ENCODE results near the gene CYP2A13. TPM values are rescaled to one million over a fixed set of nuclear protein-coding genes. Genes with fewer than 3 reads are reported as not detected.

Gene CYP2A13
- total and polyA plus RNA-seq, 10 of the 15 experiments (the other 5 are each of a cell fraction or from before 2014, with no cell fraction given) = not detected

DNA sequence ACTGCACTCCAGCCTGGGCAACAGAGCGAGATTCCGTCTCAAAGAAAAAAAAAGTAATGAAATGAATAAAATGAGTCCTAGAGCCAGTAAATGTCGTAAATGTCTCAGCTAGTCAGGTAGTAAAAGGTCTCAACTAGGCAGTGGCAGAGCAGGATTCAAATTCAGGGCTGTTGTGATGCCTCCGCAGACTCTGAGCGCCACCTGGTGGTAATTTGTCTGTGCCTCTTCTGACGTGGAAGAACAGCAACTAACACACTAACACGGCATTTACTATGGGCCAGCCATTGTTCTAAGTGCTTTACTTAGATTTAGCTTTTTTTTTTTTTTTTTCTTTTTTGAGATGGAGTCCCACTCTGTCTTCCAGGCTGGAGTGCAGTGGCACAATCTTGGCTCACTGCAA, 56.2 kb downstream of the CYP2A13 start (continued):
- TF ChIP-seq ETV6 (conservative IDR thresholded peaks at IDR 0.05 in 1 of 2, IDR thresholded peaks at IDR 0.05 in 1 of 2; ENCODE audit: borderline replicate concordance in 1 of 2, low read depth in 1 of 2) (no peak), MTA2 (IDR thresholded peaks at IDR 0.05; ENCODE audit: low read depth) (no peak), CREB1 (IDR thresholded peaks at IDR 0.05; ENCODE audit: low read depth) (no peak), ZZZ3 (IDR thresholded peaks at IDR 0.05; ENCODE audit: control insufficient read depth, insufficient read length, low read depth) (no peak), RAD21 (IDR thresholded peaks at IDR 0.05; ENCODE audit: insufficient read depth, low read depth, low read length) (peak; percentile 69), CREM (IDR thresholded peaks at IDR 0.05; ENCODE audit: low read depth) (no peak)
- TF ChIP-seq, protein P1, sequence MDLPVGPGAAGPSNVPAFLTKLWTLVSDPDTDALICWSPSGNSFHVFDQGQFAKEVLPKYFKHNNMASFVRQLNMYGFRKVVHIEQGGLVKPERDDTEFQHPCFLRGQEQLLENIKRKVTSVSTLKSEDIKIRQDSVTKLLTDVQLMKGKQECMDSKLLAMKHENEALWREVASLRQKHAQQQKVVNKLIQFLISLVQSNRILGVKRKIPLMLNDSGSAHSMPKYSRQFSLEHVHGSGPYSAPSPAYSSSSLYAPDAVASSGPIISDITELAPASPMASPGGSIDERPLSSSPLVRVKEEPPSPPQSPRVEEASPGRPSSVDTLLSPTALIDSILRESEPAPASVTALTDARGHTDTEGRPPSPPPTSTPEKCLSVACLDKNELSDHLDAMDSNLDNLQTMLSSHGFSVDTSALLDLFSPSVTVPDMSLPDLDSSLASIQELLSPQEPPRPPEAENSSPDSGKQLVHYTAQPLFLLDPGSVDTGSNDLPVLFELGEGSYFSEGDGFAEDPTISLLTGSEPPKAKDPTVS (IDR thresholded peaks at IDR 0.05; ENCODE audit: low read depth, low read length) = no peak
- TF ChIP-seq, protein P2, sequence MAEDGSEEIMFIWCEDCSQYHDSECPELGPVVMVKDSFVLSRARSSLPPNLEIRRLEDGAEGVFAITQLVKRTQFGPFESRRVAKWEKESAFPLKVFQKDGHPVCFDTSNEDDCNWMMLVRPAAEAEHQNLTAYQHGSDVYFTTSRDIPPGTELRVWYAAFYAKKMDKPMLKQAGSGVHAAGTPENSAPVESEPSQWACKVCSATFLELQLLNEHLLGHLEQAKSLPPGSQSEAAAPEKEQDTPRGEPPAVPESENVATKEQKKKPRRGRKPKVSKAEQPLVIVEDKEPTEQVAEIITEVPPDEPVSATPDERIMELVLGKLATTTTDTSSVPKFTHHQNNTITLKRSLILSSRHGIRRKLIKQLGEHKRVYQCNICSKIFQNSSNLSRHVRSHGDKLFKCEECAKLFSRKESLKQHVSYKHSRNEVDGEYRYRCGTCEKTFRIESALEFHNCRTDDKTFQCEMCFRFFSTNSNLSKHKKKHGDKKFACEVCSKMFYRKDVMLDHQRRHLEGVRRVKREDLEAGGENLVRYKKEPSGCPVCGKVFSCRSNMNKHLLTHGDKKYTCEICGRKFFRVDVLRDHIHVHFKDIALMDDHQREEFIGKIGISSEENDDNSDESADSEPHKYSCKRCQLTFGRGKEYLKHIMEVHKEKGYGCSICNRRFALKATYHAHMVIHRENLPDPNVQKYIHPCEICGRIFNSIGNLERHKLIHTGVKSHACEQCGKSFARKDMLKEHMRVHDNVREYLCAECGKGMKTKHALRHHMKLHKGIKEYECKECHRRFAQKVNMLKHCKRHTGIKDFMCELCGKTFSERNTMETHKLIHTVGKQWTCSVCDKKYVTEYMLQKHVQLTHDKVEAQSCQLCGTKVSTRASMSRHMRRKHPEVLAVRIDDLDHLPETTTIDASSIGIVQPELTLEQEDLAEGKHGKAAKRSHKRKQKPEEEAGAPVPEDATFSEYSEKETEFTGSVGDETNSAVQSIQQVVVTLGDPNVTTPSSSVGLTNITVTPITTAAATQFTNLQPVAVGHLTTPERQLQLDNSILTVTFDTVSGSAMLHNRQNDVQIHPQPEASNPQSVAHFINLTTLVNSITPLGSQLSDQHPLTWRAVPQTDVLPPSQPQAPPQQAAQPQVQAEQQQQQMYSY (CRISPR knock-in tag; IDR thresholded peaks at IDR 0.05) = no peak
- TF ChIP-seq, protein P3, sequence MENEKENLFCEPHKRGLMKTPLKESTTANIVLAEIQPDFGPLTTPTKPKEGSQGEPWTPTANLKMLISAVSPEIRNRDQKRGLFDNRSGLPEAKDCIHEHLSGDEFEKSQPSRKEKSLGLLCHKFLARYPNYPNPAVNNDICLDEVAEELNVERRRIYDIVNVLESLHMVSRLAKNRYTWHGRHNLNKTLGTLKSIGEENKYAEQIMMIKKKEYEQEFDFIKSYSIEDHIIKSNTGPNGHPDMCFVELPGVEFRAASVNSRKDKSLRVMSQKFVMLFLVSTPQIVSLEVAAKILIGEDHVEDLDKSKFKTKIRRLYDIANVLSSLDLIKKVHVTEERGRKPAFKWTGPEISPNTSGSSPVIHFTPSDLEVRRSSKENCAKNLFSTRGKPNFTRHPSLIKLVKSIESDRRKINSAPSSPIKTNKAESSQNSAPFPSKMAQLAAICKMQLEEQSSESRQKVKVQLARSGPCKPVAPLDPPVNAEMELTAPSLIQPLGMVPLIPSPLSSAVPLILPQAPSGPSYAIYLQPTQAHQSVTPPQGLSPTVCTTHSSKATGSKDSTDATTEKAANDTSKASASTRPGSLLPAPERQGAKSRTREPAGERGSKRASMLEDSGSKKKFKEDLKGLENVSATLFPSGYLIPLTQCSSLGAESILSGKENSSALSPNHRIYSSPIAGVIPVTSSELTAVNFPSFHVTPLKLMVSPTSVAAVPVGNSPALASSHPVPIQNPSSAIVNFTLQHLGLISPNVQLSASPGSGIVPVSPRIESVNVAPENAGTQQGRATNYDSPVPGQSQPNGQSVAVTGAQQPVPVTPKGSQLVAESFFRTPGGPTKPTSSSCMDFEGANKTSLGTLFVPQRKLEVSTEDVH (IDR thresholded peaks at IDR 0.05; ENCODE audit: low read depth, partially characterized antibody) = no peak

Other genes starting within 250 kb of the CYP2A13 start
Only the 7 nearest of the 8 such genes appear.
- not detected in 2 replicates for gene CYP2A7, start 206.2 kb upstream of the CYP2A13 start, total RNA-seq (2014; rRNA removed)
- not detected in 2 replicates for gene CYP2A7, start 206.2 kb upstream of the CYP2A13 start, total RNA-seq (2014; rRNA removed; fragmentation: Illumina TruSeq; extraction: Trizol)
- gene CYP2A7, start 206.2 kb upstream of the CYP2A13 start, total RNA-seq (2021) = not detected in 2 replicates
- gene CYP2A7, start 206.2 kb upstream of the CYP2A13 start, polyA plus RNA-seq (2011; rRNA removed) = not detected in 2 replicates
- gene CYP2A7, start 206.2 kb upstream of the CYP2A13 start, polyA plus RNA-seq (2014; fragmentation: Illumina TruSeq; extraction: Trizol) = not detected in 2 replicates
- gene CYP2A7, start 206.2 kb upstream of the CYP2A13 start, polyA plus RNA-seq (2014; fragmentation: Nextera tagmentation; extraction: Ambion mirVana) = not detected
- not detected in 2 replicates for gene CYP2A7, start 206.2 kb upstream of the CYP2A13 start, polyA plus RNA-seq (2014; rRNA removed)
- gene CYP2A7, start 206.2 kb upstream of the CYP2A13 start, polyA plus RNA-seq (2016; fragmentation: Nextera tagmentation; extraction: Ambion mirVana) = not detected
- gene CYP2B6, start 97.2 kb upstream of the CYP2A13 start, total RNA-seq (2014; rRNA removed) = not detected in 2 replicates
- gene CYP2B6, start 97.2 kb upstream of the CYP2A13 start, total RNA-seq (2014; rRNA removed; fragmentation: Illumina TruSeq; extraction: Trizol) = not detected in 2 replicates
- 0.13 and 0.23 TPM in 2 replicates for gene CYP2B6, start 97.2 kb upstream of the CYP2A13 start, total RNA-seq (2021)
- gene CYP2B6, start 97.2 kb upstream of the CYP2A13 start, polyA plus RNA-seq (2011; rRNA removed) = 0.53 and 0.86 TPM in 2 replicates
- gene CYP2B6, start 97.2 kb upstream of the CYP2A13 start, polyA plus RNA-seq (2014; fragmentation: Illumina TruSeq; extraction: Trizol) = not detected in 2 replicates
- gene CYP2B6, start 97.2 kb upstream of the CYP2A13 start, polyA plus RNA-seq (2014; fragmentation: Nextera tagmentation; extraction: Ambion mirVana) = not detected
- gene CYP2B6, start 97.2 kb upstream of the CYP2A13 start, polyA plus RNA-seq (2014; rRNA removed) = 0.11 TPM in 1 of 2 replicates, not detected in the other
- not detected for gene CYP2B6, start 97.2 kb upstream of the CYP2A13 start, polyA plus RNA-seq (2016; fragmentation: Nextera tagmentation; extraction: Ambion mirVana)
- gene CYP2F1, start 26.0 kb downstream of the CYP2A13 start, total RNA-seq (2014; rRNA removed) = not detected in 2 replicates
- not detected in 2 replicates for gene CYP2F1, start 26.0 kb downstream of the CYP2A13 start, total RNA-seq (2014; rRNA removed; fragmentation: Illumina TruSeq; extraction: Trizol)
- not detected in 2 replicates for gene CYP2F1, start 26.0 kb downstream of the CYP2A13 start, total RNA-seq (2021)
- gene CYP2F1, start 26.0 kb downstream of the CYP2A13 start, polyA plus RNA-seq (2011; rRNA removed) = not detected in 2 replicates
- gene CYP2F1, start 26.0 kb downstream of the CYP2A13 start, polyA plus RNA-seq (2014; fragmentation: Illumina TruSeq; extraction: Trizol) = not detected in 2 replicates
- not detected for gene CYP2F1, start 26.0 kb downstream of the CYP2A13 start, polyA plus RNA-seq (2014; fragmentation: Nextera tagmentation; extraction: Ambion mirVana)
- not detected in 2 replicates for gene CYP2F1, start 26.0 kb downstream of the CYP2A13 start, polyA plus RNA-seq (2014; rRNA removed)
- gene CYP2F1, start 26.0 kb downstream of the CYP2A13 start, polyA plus RNA-seq (2016; fragmentation: Nextera tagmentation; extraction: Ambion mirVana) = not detected
- gene CYP2S1, start 104.8 kb downstream of the CYP2A13 start, total RNA-seq (2014; rRNA removed) = not detected in 2 replicates
- not detected in 2 replicates for gene CYP2S1, start 104.8 kb downstream of the CYP2A13 start, total RNA-seq (2014; rRNA removed; fragmentation: Illumina TruSeq; extraction: Trizol)
- 0.15 and 0.37 TPM in 2 replicates for gene CYP2S1, start 104.8 kb downstream of the CYP2A13 start, total RNA-seq (2021)
- gene CYP2S1, start 104.8 kb downstream of the CYP2A13 start, polyA plus RNA-seq (2011; rRNA removed) = 0.03 TPM in 1 of 2 replicates, not detected in the other
- gene CYP2S1, start 104.8 kb downstream of the CYP2A13 start, polyA plus RNA-seq (2014; fragmentation: Illumina TruSeq; extraction: Trizol) = 0.28 TPM in 1 of 2 replicates, not detected in the other
- gene CYP2S1, start 104.8 kb downstream of the CYP2A13 start, polyA plus RNA-seq (2014; fragmentation: Nextera tagmentation; extraction: Ambion mirVana) = under 1 TPM; 0.04 to 0.08 TPM
- gene CYP2S1, start 104.8 kb downstream of the CYP2A13 start, polyA plus RNA-seq (2014; rRNA removed) = 0.05 and 0.11 TPM in 2 replicates
- gene CYP2S1, start 104.8 kb downstream of the CYP2A13 start, polyA plus RNA-seq (2016; fragmentation: Nextera tagmentation; extraction: Ambion mirVana) = under 1 TPM; 0.21 to 0.28 TPM
- under 0.01 TPM in 2 replicates for gene AXL, start 130.8 kb downstream of the CYP2A13 start, total RNA-seq (2014; rRNA removed)
- gene AXL, start 130.8 kb downstream of the CYP2A13 start, total RNA-seq (2014; rRNA removed; fragmentation: Illumina TruSeq; extraction: Trizol) = not detected in 2 replicates
- gene AXL, start 130.8 kb downstream of the CYP2A13 start, total RNA-seq (2021) = 0.16 and 0.26 TPM in 2 replicates
- gene AXL, start 130.8 kb downstream of the CYP2A13 start, polyA plus RNA-seq (2011; rRNA removed) = 0.03 and 0.10 TPM in 2 replicates
- 0.08 TPM in 1 of 2 replicates, not detected in the other for gene AXL, start 130.8 kb downstream of the CYP2A13 start, polyA plus RNA-seq (2014; fragmentation: Illumina TruSeq; extraction: Trizol)
- under 1 TPM in 1 of 2 experiments, not detected in 1; 0.05 TPM for gene AXL, start 130.8 kb downstream of the CYP2A13 start, polyA plus RNA-seq (2014; fragmentation: Nextera tagmentation; extraction: Ambion mirVana)
- not detected in 2 replicates for gene AXL, start 130.8 kb downstream of the CYP2A13 start, polyA plus RNA-seq (2014; rRNA removed)
- gene AXL, start 130.8 kb downstream of the CYP2A13 start, polyA plus RNA-seq (2016; fragmentation: Nextera tagmentation; extraction: Ambion mirVana) = under 1 TPM; 0.05 to 0.33 TPM
- 96.3 and 101 TPM in 2 replicates for gene HNRNPUL1, start 175.9 kb downstream of the CYP2A13 start, total RNA-seq (2014; rRNA removed)
- 88.8 and 100 TPM in 2 replicates for gene HNRNPUL1, start 175.9 kb downstream of the CYP2A13 start, total RNA-seq (2014; rRNA removed; fragmentation: Illumina TruSeq; extraction: Trizol)
- 276 TPM in 2 replicates for gene HNRNPUL1, start 175.9 kb downstream of the CYP2A13 start, total RNA-seq (2021)
- 37.7 and 61.7 TPM in 2 replicates for gene HNRNPUL1, start 175.9 kb downstream of the CYP2A13 start, polyA plus RNA-seq (2011; rRNA removed)
- 149 and 175 TPM in 2 replicates for gene HNRNPUL1, start 175.9 kb downstream of the CYP2A13 start, polyA plus RNA-seq (2014; fragmentation: Illumina TruSeq; extraction: Trizol)
- gene HNRNPUL1, start 175.9 kb downstream of the CYP2A13 start, polyA plus RNA-seq (2014; fragmentation: Nextera tagmentation; extraction: Ambion mirVana) = 10 to 100 TPM; 11.1 to 26.3 TPM
- gene HNRNPUL1, start 175.9 kb downstream of the CYP2A13 start, polyA plus RNA-seq (2014; rRNA removed) = 132 and 168 TPM in 2 replicates
- gene HNRNPUL1, start 175.9 kb downstream of the CYP2A13 start, polyA plus RNA-seq (2016; fragmentation: Nextera tagmentation; extraction: Ambion mirVana) = 100 to 1,000 TPM; 178 to 185 TPM
- 14.4 and 18.3 TPM in 2 replicates for gene CCDC97, start 221.7 kb downstream of the CYP2A13 start, total RNA-seq (2014; rRNA removed)
- 7.0 and 8.8 TPM in 2 replicates for gene CCDC97, start 221.7 kb downstream of the CYP2A13 start, total RNA-seq (2014; rRNA removed; fragmentation: Illumina TruSeq; extraction: Trizol)
- gene CCDC97, start 221.7 kb downstream of the CYP2A13 start, total RNA-seq (2021) = 32.9 and 34.1 TPM in 2 replicates
- gene CCDC97, start 221.7 kb downstream of the CYP2A13 start, polyA plus RNA-seq (2011; rRNA removed) = 4.3 and 9.2 TPM in 2 replicates
- 11.0 and 19.4 TPM in 2 replicates for gene CCDC97, start 221.7 kb downstream of the CYP2A13 start, polyA plus RNA-seq (2014; fragmentation: Illumina TruSeq; extraction: Trizol)
- gene CCDC97, start 221.7 kb downstream of the CYP2A13 start, polyA plus RNA-seq (2014; fragmentation: Nextera tagmentation; extraction: Ambion mirVana) = 1 to 10 TPM; 1.8 to 2.4 TPM
- 24.4 and 28.1 TPM in 2 replicates for gene CCDC97, start 221.7 kb downstream of the CYP2A13 start, polyA plus RNA-seq (2014; rRNA removed)
- gene CCDC97, start 221.7 kb downstream of the CYP2A13 start, polyA plus RNA-seq (2016; fragmentation: Nextera tagmentation; extraction: Ambion mirVana) = 10 to 100 TPM; 27.3 to 29.5 TPM